HG02571 (cell line): Measurements from ENCODE around the gene SKIC8.

Experiments used
- ATAC-seq: cut with Tn5 transposase; IDR thresholded peaks from one replicate; pipeline ENCODE4 v1.9.1; 2021; ENCODE audit warnings: mild to moderate bottlenecking, moderate library complexity; ENCODE audit not compliant: unreplicated experiment

The SKIC8 gene

GRCh38 chr15:78299101-78299930 lies at the start of gene SKIC8:
Gene SKIC8 (minus strand): TSS chr15:78299609. CDS start chr15:78295686, 3,923 bp downstream.
- ATAC-seq: peak; percentile 81

- ATAC-seq: no peak
These were observed 48.5 kb upstream of the SKIC8 start for GRCh38 chr15:78347586-78348543.

GRCh38 chr15:78345396-78346125 lies 46.2 kb upstream of the SKIC8 start:
- ATAC-seq: no peak

GRCh38 chr15:78343276-78344060 lies 44.1 kb upstream of the SKIC8 start:
- no peak for ATAC-seq

GRCh38 chr15:78342021-78342420 lies 42.6 kb upstream of the SKIC8 start:
- no peak for ATAC-seq

- ATAC-seq: no peak
These were observed 41.9 kb upstream of the SKIC8 start for GRCh38 chr15:78341057-78341987.

- ATAC-seq: no peak
These were observed 41.0 kb upstream of the SKIC8 start, which contains the start of gene CRABP1 for GRCh38 chr15:78340231-78341056. Gene CRABP1 (plus strand): TSS chr15:78340353. CDS start chr15:78340429, 76 bp downstream.

- no peak for ATAC-seq
These were observed 40.1 kb upstream of the SKIC8 start for GRCh38 chr15:78339559-78339958.

- ATAC-seq: no peak
These were observed 39.4 kb upstream of the SKIC8 start for GRCh38 chr15:78338781-78339180.

GRCh38 chr15:78335985-78336384 lies 36.6 kb upstream of the SKIC8 start:
- ATAC-seq: no peak

- no peak for ATAC-seq
These were observed 35.4 kb upstream of the SKIC8 start for GRCh38 chr15:78334845-78335244.

- ATAC-seq: no peak
These were observed 30.2 kb upstream of the SKIC8 start for GRCh38 chr15:78329625-78330024.

- ATAC-seq: no peak
These were observed 28.1 kb upstream of the SKIC8 start for GRCh38 chr15:78327466-78327865.

GRCh38 chr15:78325092-78325843 lies 25.9 kb upstream of the SKIC8 start:
- no peak for ATAC-seq

GRCh38 chr15:78324144-78324543 lies 24.7 kb upstream of the SKIC8 start:
- ATAC-seq: no peak

GRCh38 chr15:78323693-78324092 lies 24.3 kb upstream of the SKIC8 start:
- no peak for ATAC-seq

- ATAC-seq: no peak
These were observed 23.5 kb upstream of the SKIC8 start for GRCh38 chr15:78322724-78323521.
